DMS79 treated with DMSO at 0.1 percent for 48 hours (cell line): ENCODE data around the gene IRF8.

Experiments
- DNase-seq: peaks from one replicate; lab custom pipeline; 2025; lab: John Stamatoyannopoulos, UW

The IRF8 gene

DNA sequence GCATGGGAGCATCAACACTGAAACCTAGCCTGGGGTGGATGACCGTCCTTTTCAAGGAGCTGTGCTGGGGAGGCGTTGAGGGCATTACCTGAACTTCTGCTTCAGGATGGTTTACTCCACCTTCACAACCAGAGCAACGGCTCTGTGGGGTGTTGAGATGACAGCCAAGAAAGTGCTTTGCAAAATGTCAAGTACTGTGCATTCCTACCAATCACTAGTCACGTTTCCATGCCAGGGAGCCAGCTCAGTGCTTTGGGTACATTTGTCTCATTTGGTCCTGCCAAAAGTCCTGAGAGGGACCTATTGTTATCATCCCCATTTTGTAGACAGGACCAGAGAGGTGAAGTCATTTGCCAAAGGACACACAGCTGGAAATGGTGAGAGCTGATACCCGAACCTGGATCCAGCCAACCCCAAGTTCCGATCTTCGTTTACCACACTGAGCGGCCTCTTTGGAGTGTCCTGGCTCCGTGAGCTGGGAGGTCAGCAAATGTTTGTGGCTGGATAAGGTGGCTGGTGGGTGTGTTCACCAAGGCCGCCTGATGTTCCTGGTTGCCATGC lies 61.6 kb downstream of the IRF8 start:
- no peak for DNase-seq

DNA sequence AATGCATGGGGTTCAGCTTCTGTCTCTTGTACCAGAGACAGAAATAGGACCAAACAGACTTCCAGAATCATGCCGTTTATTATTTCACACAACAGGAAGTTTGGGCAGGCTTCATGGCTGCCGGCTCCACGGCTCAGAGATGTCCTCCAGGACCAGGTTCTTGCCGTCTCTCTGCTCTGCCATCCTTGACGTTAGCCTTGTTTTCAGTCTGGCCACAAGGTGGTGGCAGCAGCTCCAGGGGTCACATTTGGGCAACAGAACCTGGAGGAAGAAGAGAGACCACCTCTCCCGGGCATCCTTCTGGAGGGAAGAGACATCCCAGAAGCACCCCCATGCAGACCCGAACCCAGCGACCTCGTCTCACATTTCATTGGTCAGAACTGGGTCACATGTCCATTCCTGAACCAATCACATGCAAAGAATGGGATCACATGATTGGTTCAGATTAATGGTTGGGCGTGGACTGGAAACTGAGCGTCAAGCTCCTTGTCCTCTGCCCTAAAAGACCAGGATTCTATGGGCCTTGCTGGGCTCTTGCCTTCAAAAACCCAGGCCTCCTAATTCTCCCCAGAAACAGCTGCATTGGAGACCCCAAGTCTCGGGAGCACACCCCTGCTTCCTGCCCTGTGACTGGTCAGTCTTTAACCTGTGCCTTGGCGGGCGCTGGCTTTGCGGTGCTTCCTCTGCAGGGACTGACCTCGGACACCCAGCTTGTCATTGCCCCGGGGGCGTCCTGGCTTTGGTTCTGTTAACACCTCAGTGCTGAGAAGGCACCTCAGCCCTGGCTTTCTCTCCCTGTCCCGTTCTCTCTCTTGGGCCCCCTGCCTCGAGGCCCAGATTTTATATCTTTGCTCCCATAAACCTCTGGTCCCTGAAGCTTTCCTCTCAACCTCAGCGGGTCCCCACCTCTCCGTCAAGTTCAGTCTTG lies 63.3 kb downstream of the IRF8 start:
- no peak for DNase-seq

DNA sequence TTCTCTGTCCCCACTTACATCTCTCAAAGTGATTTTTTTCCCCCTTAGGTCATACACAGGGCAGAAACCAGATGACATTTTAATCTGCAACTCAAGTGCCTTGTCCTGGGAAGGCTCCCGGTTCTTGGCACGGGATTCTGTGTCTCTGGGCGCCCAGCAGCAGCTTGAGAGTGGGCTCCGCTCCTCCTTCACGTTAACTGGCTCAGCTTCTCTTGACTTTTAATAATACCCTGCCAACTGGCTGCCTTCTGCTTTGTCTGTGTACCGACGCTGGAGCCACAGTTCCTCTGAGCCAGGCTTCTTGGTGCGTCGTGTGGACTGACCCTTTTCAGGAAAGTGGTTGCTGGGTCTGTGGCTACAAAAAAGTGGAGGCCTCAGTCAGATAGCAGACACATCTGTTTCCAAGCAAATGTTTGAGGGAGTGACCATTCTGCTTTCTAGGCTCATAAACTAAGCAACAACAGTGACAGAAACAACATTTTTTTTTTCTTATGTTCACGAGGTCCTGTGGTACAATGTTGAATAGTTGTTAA lies 64.9 kb downstream of the IRF8 start:
- peak; percentile 87 for DNase-seq

DNA sequence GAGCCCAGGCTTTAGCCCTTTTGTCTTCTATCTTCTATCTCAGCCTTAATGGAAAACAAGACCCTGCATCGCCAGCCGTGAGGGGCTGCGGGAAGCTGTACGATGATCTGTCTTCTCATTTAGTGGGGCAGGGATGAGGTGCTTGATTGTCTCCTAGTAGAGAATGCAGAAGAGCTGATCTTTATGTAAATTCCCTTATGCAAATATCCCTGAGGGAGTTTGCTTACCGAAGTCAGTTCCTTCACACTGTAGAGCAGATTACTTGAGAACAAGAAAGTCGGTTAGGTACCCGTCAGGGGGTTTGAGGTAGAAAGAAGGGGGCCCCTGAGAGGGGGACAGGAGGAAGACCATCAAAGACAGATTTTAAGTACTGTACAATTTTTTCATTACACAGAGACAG lies 66.2 kb downstream of the IRF8 start:
- DNase-seq = no peak

DNA sequence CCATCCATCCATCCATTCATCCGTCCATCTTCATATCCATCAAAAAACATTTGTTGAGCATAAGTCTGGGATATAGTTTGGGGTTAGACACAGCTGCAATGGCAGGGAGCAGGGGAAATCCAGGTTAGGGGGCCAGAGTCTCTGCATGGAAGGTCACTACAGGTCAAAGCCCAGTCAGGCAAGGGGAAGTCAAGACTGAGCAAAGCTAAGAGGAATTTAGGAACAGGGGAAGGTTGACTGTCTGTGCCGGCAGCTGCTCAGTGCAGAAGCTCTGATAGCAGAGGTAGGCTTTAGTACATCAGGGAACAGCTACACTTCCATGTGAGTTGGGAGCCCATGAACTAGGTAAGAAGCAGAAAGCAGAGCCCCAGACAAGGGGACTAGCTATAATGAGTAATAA lies 68.1 kb downstream of the IRF8 start:
- DNase-seq = no peak

DNA sequence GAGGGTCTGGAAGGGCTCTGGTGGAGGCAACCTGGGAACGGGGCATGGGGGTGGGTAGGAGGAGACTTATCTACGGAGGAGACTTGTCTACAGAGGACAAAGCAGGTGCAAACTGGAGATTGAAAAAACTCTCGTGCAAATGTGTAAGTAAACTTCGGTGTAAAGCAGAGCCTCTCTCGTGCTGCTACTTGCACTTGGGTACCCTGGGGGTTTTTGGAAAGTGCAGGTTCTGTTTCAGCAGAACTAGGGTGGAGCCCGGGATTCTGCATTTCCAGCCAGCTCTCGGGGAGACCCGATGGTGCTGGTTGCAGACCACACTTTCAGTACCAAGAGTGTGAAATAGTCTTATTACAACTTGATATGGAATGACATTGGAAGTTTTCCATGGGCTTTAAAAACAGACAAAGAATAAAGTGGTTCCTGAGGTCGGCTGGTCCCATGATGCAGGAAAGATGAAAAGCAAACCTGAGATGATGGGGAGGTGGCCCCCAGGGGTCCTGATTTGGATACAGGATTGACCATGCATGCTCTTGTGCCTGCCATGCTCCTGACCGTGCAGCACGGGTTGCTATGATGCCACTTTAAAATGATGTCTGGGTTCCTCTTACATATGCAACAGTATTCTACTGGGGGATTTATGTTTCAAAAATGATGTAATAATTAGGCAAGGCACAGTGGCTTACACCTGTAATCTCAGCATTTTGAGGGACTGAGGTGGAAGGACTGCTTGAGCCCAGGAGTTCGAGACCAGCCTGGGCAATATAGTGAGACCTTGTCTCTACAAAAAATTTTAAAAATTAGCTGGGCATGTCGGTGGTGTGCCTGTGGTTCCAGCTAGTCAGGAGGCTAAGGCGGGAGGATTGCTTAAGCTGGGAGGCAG lies 69.3 kb downstream of the IRF8 start:
- DNase-seq = no peak

DNA sequence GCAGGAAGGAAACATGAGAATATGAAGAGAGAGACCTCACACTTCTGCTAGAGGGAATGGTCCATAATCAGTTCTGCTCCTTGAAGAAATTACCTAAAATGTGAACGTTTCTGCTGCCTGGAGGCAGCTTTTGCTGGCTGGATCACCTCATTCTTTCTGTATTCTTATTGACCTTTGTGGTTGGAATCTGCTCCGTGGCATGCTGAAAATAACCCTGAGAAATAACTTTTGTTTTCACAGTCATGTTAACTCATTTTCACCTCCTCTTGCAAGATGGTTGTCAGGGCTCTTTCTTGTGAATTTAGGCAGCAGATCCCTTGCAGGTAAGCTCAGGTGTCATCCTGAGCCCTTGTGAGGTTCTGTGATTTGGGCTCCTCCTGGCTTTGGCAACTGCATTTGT lies 70.2 kb downstream of the IRF8 start:
- DNase-seq = no peak

DNA sequence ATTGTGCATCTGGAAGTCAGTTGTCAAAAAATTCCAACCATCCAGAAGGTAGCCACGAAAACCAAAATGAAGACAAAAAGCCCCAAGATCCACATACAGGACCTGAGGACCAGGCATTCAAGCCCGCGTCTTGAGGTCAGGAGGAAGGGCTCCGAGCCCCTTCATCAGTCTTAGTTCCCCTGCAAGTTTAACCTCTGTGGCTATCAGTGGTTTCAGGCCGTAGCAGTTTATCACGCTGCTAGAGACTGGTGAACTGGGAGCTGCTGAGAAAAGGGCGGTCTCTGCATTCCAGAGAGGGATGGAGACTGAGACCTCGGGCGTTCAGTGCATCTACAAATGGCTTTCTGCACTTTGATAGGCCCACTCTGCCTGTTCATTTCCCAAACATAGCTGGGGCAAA lies 70.6 kb downstream of the IRF8 start:
- DNase-seq = no peak

DNA sequence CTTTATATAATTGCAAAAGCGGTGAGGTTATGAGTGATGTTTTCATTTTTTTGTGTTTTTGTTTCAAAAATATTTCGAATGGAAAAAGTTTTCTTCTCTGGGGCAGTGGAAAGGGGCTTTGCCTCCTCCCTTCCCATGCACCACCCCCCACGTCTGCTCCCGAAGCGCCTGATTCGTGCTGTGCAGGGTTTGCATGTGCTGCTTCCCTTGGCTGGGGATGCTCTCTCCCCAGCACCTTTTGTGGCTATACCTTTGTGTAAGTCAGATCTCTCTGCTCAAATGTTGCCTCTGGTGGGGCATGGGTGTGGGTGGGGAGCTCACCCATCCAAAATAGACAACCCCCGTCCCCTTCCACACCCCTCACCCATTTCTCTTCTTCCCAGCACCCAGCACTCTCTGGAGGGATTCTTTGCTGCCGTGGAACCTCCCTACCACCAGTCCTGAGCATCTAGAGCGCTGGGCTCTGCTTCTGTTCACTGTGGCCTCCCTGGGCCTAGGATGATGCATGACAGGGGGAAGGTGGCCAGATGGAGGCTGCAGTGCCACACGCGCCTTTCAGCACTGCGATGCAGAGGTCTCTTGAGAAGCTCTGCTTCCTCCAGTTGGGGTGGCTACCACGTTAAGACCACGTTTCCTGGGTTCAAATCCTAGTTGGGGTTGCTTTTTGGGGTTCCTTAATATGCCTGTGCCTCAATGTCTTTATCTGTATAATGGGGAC lies 71.2 kb downstream of the IRF8 start:
- DNase-seq = no peak

DNA sequence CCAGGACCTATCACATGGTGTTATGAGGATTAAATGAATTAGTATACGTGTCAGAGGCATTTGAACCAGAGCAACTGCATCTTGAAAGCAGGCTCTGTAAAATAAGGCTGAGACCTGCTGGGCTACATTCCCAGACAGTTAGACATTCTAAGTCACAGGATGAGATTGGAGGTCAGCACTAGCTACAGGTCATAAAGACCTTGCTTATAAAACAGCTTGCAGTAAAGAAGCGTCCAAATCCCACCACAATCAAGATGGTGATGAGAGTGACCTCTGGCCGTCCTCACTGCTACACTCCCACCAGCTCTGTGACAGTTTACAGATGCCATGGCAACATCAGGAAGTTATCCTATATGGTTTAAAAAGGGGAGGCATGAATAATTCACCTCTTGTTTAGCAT lies 71.8 kb downstream of the IRF8 start:
- DNase-seq = no peak
